ENCODE data around the gene ATP5MK.
"Not testable (repeated sequence)": the region's sequence is repeated elsewhere in the genome, so short reads cannot be mapped to it uniquely, and the experiment has no call there.

Gene ATP5MK

DNA sequence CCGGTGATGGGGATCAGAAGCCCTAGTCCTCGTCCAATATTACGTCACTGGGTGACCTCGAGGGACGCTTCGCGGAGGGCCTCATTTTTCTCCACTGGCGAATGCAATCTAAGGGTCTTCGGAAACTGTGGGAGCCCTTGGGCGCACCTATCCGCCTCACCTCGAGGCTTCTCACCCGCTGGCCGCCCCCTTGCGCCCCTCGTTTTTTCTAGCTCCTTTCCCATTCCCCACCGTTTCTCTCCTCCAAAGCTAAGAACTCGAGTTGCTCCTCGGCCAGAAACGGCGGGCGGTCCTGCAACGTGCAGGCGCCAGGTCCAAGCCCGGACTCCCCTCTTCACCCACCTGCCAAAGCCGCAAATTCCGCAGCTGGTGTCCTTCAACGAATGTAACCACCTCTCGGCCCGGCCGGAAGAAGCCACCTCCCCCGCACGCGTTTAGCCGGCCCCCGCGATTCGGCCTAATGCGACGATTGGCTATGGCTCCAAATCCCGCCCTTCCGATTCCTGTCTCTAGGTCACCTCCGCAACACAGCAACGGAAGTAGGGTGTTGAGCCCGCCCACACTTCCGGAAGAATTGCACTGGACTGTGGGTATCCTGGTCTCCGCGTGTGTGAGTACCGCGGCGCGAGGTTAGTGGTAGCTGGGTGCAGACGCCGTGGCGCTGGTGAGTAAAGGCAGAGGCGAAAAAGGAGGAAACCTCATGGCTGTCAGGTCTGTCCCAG lies at the start of gene ATP5MK, which contains the start of gene PDCD11:
Gene ATP5MK (minus strand): TSS at position 409 of the 722 bp plus-strand sequence. CDS start 4,018 bp downstream, outside the sequence.
Gene PDCD11 (plus strand): TSS at position 560 of the 722 bp plus-strand sequence. CDS start 1,801 bp downstream, outside the sequence.
- peak; percentile 94 to 96 for DNase-seq

- DNase-seq: no peak
These were observed 49.1 kb upstream of the ATP5MK start for GRCh38 chr10:103445366-103445765.

GRCh38 chr10:103444478-103444877 lies 48.2 kb upstream of the ATP5MK start:
- no peak for DNase-seq

- DNase-seq: no peak
These were observed 47.4 kb upstream of the ATP5MK start for GRCh38 chr10:103443475-103444185.

GRCh38 chr10:103442031-103442461 lies 45.8 kb upstream of the ATP5MK start:
- DNase-seq: no peak

- no peak for DNase-seq
These were observed 45.3 kb upstream of the ATP5MK start for GRCh38 chr10:103441611-103442010.

DNA sequence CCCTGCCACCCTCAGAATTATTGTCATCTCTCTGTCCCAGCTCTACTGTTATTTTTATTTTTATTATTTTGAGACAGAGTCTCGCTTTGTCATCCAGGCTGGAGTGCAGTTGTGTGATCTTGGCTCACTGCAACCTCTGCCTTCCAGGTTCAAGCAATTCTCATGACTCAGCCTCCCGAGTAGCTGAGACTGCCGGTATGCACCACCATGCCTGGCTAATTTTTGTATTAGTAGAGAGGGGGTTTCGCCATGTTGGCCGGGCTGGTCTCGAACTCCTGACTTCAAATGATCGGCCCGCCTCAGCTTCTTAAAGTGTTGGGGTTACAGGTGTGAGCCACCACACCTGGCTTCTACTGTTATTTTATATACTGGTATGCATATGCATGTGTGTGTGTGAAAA lies 44.9 kb upstream of the ATP5MK start:
- no peak for DNase-seq

- no peak for DNase-seq
These were observed 44.1 kb upstream of the ATP5MK start for GRCh38 chr10:103440416-103440815.

- no peak for DNase-seq
These were observed 43.5 kb upstream of the ATP5MK start for GRCh38 chr10:103439776-103440175.

DNA sequence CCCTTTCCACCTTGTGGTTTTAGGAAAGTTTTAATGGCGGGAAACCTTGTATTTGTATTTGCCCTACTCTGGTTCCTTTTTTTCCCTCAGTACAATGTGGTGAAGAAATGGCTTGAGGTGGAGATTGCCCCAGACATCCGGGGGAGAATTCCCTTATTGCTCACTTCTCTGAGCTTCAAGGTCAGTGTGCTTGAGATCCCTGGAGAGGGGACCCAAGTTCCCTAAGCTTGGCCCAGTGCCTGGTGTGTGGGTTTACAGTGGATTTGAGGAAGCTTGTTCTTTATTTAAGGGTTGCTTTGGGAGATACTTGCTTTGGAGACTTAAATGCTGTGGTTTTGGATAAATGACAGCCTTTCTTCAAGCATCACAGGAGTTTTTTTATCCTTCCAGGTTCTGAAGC lies 37.6 kb upstream of the ATP5MK start:
- DNase-seq: no peak

DNA sequence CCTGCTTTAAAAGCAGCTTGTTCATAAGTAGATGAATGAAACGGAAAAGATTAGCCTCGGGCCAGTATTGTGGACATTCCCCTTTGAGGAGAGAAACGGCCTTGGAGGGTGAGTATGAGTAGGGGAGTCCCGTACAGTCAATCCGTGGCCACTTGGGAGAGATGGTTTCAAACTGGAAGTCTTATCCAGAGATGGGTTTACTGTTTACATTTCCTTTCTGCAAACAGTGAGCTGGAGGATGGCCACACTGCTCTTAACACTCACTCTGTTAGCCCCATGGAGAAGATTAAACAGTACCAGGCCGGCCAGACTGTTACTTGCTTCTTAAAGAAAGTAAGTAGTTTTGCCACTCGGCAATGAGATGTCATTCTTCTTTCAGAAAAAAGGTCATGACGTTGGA lies 35.6 kb upstream of the ATP5MK start:
- DNase-seq: no peak

DNA sequence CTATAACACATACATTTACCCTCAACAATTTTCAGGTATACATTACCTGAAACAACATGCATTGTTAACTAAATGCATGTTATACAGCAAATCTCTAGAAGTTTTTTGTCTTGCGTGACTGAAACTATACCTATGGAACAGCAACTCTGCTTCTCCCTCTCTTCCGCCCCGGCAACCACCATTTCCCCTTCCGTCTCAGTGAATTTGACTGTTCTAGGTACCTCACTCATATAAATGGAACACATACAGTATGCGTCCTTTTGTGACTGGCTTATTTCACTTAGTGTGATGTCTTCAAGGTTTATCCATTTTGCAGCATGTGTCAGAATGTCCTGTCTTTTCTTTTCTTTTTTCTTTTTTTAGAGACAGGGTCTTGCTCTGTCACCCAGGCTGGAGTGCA lies 33.4 kb upstream of the ATP5MK start:
- DNase-seq: no peak

DNA sequence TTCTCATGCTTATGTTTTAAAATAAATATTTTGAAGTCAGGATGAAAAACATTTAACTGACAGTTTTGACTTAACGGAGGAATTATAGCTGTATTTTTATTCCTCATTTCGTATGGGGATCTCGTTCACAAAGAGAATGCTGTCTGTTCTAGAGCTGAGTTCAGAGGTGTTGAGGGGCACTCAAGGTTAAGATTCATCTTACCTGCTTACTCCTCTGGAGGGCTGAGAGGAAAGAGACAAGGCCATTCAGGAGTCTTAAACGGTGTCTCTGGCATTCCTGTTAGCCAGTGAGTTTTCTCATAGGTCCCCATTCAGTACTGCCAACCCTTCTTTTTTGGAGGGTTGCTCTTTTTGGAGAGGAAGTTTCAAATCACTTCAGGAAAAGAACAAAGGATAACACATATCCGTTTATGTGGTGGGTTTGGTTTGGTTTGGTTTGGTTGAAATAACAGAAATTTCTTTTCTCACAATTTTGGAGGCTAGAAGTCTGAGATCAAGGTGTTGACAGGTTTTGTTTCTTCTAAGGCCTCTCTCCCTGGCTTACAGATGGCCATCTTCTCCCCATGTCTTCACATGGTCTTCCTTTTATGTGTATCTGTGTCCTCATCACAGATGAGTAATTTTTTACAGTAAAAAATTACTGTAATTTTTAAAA lies 32.8 kb upstream of the ATP5MK start:
- DNase-seq: no peak

DNA sequence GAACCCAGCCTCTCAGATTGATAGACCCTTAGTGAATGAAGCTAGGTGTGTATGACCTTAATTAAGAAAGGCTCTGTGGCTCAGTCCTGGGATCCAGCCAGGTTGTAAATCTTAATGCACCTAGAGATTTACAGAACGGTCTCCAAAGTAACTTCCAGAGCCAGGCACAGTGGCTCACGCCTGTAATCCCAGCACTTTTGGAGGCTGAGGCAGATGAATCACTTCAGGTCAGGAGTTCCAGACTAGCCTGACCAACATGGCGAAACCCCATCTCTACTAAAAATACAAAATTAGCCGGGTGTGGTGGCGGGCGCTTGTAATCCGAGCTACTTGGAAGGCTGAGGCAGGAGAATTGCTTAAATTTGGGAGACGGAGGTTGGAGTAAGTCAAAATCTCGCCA lies 31.6 kb upstream of the ATP5MK start:
- no peak for DNase-seq

DNA sequence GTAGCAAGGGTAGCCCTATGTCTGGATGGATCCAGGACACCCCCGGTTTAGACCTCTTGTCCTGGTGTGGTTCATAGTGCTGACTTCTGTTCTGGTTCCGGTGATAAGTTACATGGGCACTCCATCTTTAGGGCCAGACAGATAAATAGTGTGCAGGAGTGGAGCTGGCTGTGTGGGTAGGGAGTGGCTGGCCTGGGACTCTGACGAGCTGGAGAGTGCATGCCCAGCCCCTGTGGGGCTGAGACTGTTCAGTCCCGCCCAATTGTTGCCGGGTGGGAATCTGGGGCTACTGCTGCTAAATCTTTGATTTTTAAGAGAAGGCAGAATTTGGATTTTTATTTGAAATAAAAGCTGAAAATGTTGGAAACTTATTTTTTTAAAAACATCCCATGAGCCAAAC lies 27.5 kb upstream of the ATP5MK start:
- DNase-seq: no peak

GRCh38 chr10:103419101-103419500 lies 22.8 kb upstream of the ATP5MK start:
- DNase-seq: no peak

GRCh38 chr10:103417601-103418000 lies 21.3 kb upstream of the ATP5MK start:
- no peak for DNase-seq

- not testable (repeated sequence) for DNase-seq
These were observed 20.8 kb upstream of the ATP5MK start for GRCh38 chr10:103417148-103417469.

DNA sequence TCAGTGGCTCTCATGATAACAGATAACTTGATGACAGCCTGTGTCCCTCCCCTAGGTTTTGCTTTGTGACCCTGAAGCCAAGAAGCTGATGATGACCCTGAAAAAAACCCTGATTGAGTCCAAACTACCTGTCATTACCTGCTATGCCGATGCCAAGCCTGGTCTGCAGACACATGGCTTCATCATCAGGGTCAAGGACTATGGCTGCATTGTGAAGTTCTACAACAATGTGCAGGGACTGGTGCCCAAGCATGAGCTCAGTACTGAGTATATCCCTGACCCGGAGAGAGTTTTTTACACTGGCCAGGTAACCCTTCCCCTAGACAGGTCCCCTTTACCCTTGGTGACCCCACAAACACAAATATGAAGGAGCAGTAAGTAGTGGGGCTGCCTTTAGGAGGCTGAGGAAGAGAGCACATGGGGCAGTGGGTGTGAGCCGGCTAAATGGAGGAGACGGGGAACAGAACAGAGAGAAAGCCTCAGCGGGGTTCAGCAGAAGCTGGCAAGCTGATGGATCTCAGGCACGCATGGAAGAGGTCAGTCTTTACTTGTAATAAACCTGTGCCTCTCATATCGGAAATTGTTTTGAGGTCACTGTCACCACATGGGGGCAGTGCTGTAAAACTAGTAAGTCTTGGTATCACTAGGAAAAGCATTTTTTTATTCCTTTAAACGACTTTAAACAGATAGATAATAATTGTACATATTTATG lies 20.3 kb upstream of the ATP5MK start:
- DNase-seq: peak; percentile 54 to 75

DNA sequence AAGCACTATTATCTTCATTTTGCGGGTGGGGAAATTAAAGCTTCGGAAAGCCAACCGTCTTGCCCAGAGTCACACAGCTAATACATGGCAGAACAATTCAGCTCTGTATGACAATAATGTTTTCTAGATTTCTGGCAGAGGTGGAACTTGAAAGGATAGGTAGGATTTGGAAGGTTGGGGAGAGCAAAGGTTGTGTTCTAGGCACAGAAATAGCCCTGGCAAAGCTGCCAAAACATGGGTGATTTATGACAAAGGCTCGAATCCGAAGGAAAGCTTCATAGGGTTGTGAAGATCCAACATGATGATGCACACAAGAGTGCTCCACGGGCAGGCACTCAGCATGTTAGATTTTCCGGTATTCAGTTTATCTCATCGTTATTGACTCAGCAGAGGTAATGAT lies 19.3 kb upstream of the ATP5MK start:
- DNase-seq: no peak

DNA sequence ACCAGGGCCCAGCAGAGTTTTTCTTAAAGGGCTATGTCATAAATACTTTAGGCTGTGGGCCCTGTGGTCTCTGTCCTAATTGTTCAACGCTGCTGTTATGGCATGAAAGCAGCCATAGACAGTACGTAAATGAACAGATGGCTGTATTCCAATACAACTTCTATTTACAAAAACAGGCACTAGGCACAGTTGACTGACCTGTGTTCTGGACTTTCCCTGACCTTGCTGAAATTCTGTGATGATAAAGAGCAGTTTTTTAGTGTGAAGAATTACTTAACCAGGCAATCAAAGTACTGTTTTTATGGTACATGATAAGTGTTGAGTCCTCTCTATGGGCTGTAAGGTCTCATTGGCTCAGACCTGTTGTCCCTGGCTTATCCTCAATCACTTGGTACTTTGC lies 17.3 kb upstream of the ATP5MK start:
- DNase-seq: no peak

- no peak for DNase-seq
These were observed 1.0 kb upstream of the ATP5MK start for GRCh38 chr10:103397191-103397825.

DNA sequence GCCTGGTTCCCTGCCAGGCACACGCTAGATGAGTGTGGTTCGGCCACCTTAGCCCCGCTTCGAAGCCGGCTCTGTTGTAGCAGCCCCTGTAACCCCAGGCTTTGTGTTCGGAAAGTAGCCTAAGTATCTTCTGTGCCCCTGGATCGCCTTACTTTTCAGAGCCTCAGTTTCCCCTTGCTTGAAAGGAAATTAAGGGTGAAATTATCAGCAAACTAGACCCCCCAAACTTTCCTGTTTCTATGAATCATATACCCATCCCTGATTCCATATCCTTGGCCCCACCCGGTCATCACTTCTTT lies 463 bp upstream of the ATP5MK start:
- DNase-seq: no peak

Measured in CD4-positive, alpha-beta T cell treated with Interferon alpha-2 for 1 hour (primary cell).